Measurements from ENCODE around the gene GPR176. TPM values are rescaled to one million over a fixed set of nuclear protein-coding genes. Genes with fewer than 3 reads are reported as not detected.

Gene GPR176
- total RNA-seq, 2 donors from 2014 or later, result 43.0 to 88.0 TPM

GRCh38 chr15:39942753-39943150, 22.7 kb upstream of the GPR176 start:
- no peaks in the 10 kb centered on the region for H3K9me3 ChIP-seq
- H3K27ac ChIP-seq, result no peak overlapping the region
- H3K27me3 ChIP-seq (replicated peaks; ENCODE audit: insufficient read depth), result no peaks in the 10 kb centered on the region
- DNase-seq (ENCODE audit: low spot score) (no peak), ATAC-seq (ENCODE audit: insufficient number of reproducible peaks, low FRiP score, low read depth) (no peak)
- peaks cover 23% of the 10 kb centered on the region for H3K36me3 ChIP-seq
- TF ChIP-seq CTCF (IDR thresholded peaks at IDR 0.05), result no peak
- H3K4me3 ChIP-seq, result no peak overlapping the region
- peaks cover 17 to 24% of the 10 kb centered on the region in 2 donors for H3K4me1 ChIP-seq (ENCODE audit: control insufficient read depth in 1 of 2, low read depth in 2 of 2)

GRCh38 chr15:39942101-39942752, 22.2 kb upstream of the GPR176 start:
- no peak for TF ChIP-seq CTCF (IDR thresholded peaks at IDR 0.05)
- DNase-seq (ENCODE audit: low spot score), result no peak
- Histone ChIP-seq H3K9me3 (no peaks in the 10 kb centered on the region), H3K4me3 (no peak overlapping the region), H3K27ac (no peak overlapping the region), H3K27me3 (replicated peaks; ENCODE audit: insufficient read depth) (no peaks in the 10 kb centered on the region), H3K4me1 (ENCODE audit: control insufficient read depth in 1 of 2, low read depth in 2 of 2) (peaks cover 22 to 28% of the 10 kb centered on the region in 2 donors), H3K36me3 (peaks cover 23% of the 10 kb centered on the region)
- ATAC-seq (ENCODE audit: insufficient number of reproducible peaks, low FRiP score, low read depth), result no peak

GRCh38 chr15:39939487-39940452, 19.7 kb upstream of the GPR176 start:
- Histone ChIP-seq H3K27ac (peak overlapping the region; percentile 40 to 51), H3K9me3 (no peaks in the 10 kb centered on the region), H3K4me3 (no peak overlapping the region), H3K36me3 (peaks cover 10% of the 10 kb centered on the region), H3K27me3 (replicated peaks; ENCODE audit: insufficient read depth) (no peaks in the 10 kb centered on the region), H3K4me1 (ENCODE audit: control insufficient read depth in 1 of 2, low read depth in 2 of 2) (peaks cover 35 to 38% of the 10 kb centered on the region in 2 donors)
- DNase-seq (ENCODE audit: low spot score) (no peak), ATAC-seq (ENCODE audit: insufficient number of reproducible peaks, low FRiP score, low read depth) (no peak)
- no peak for TF ChIP-seq CTCF (IDR thresholded peaks at IDR 0.05)

GRCh38 chr15:39937696-39938095, 17.6 kb upstream of the GPR176 start:
- ATAC-seq (ENCODE audit: insufficient number of reproducible peaks, low FRiP score, low read depth), result no peak
- Histone ChIP-seq H3K9me3 (no peaks in the 10 kb centered on the region), H3K4me1 (ENCODE audit: control insufficient read depth in 1 of 2, low read depth in 2 of 2) (peaks cover 35 to 45% of the 10 kb centered on the region in 2 donors), H3K27ac (peak overlapping the region in 1 of 2 donors; percentile 18), H3K27me3 (replicated peaks; ENCODE audit: insufficient read depth) (no peaks in the 10 kb centered on the region), H3K4me3 (no peak overlapping the region), H3K36me3 (peaks cover 3% of the 10 kb centered on the region)
- no peak for DNase-seq (ENCODE audit: low spot score)
- TF ChIP-seq CTCF (IDR thresholded peaks at IDR 0.05), result no peak

GRCh38 chr15:39936681-39937080, 16.6 kb upstream of the GPR176 start:
- Histone ChIP-seq H3K27me3 (replicated peaks; ENCODE audit: insufficient read depth) (no peaks in the 10 kb centered on the region), H3K36me3 (peaks cover 3% of the 10 kb centered on the region), H3K4me3 (no peak overlapping the region), H3K27ac (peak overlapping the region in 1 of 2 donors; percentile 2), H3K4me1 (ENCODE audit: control insufficient read depth in 1 of 2, low read depth in 2 of 2) (peaks cover 35 to 45% of the 10 kb centered on the region in 2 donors), H3K9me3 (no peaks in the 10 kb centered on the region)
- no peak for TF ChIP-seq CTCF (IDR thresholded peaks at IDR 0.05)
- DNase-seq (ENCODE audit: low spot score), result no peak
- ATAC-seq (ENCODE audit: insufficient number of reproducible peaks, low FRiP score, low read depth), result no peak

Data from thoracic aorta (tissue), 2 donors.